SHP77 treated with DMSO at 0.1 percent for 48 hours (cell line): Measurements from ENCODE around the gene FAM219B.
"Not testable (repeated sequence)": the region's sequence is repeated elsewhere in the genome, so short reads cannot be mapped to it uniquely, and the experiment has no call there.

ENCODE experiments used
- DNase-seq: peaks from one replicate; lab custom pipeline; 2025; lab: John Stamatoyannopoulos, UW

The FAM219B gene

DNA sequence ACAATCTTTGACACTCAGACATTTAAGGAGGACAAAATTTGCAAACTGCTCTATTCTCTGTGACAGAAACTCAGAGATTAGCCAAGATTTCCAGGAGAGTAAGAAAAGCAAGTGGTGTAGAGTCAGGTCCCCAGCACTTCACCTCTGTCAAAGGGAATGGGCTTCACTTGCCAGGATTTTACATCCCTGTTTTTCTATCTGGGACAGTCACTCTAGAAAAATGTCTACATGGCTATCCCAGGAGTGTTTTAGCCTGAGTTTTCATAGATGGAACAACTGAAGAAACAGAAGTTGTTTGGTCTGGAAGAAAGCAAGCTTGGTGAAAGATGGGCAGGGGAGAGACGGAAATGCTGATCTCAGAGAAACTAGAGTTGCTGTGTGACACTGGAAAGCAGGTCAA, 3.0 kb downstream of the FAM219B start:
- DNase-seq: no peak

DNA sequence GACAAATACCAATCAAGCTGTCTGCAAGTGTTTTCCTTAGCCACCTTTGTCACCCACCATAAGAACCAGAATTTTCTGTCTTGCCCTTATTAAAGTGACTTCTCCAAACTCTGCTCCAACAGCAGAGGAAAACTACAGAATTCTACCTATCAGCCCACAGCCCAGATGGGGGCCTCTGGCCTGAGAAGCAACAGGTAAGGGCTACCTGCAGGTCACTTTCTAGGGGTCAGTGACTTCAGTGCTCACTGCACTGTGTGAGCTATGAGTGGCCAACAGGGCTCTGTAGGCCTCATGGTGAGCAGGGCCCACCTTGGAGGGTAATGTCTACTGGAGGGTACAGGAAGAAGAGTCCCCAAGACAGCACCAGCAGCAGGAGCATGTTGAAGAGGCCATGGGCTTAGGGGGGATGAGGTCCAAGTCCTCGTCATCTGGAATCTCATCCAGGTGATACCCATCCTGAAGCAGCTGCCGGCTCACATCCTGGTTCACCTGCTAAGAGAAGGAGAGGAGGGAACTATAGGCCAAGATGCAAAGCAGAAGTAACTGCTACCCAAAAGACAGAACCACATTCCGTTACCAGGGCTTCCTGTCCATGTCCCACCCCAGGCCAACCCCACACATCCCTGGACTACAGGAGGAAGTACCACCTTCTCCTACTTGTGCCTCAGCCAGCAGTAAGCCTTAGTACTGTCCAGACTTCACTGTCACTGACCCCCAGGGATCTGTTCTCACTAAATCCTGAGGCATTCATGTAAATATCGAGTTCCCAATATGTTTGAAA, 4.2 kb downstream of the FAM219B start:
- no peak for DNase-seq

DNA sequence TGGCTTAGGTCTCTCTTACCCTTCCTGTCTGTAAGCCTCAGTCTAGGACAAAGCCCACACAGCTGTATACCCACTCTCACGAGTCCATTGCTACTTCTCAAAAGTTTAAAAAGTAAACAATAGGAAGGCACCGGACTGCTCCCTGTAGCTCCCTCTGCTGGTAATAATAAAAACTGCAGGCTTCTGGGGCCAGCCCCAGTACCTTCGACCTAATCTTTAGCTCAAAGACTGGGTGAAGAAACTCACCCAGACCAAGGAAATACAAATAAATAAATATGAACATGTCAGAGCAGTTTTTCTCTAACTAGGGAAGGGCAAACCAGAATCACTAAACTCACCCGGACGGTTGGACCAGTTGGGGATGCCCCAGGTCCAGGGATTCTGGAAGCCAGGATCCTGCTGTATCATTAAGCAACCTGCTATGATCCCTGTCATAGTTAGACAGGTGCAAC, 5.0 kb downstream of the FAM219B start:
- peak; percentile 13 for DNase-seq

DNA sequence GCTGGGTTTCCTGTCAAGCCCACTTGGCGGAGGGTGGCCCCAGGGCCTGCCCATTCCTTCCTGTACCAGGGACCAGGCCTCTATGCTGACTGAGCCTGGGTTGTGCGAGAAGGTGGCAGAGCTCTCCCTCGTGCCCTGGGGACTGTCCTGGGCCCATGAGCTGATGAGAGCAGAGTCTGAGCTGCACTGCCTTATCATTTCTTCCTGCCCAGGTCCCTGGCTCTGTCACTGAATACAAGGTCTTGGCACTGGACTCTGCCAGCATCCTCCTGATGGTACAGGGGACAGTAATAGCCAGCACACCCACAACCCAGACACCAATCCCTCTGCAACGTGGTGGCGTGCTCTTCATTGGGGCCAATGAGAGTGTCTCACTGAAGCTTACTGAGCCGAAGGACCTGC, 9.3 kb downstream of the FAM219B start:
- no peak for DNase-seq

DNA sequence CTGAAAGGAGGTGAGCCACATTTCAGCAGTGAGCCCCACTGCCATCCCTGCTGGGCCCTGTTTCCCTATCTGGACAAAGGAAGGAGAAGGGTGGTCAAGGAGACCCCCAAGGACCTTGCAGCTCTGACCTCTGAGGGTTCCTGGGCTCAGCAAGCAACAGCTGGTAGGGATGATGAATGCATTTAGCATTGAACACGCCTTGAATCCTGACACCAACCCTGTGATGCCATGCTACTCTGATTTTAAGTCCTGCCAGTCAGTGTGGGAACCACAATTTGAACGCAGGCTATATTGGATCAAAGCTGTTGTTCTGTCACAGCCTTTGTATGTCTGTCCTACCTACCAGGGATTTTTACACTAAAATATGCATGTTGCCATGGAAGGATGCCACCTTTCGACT, 10.3 kb downstream of the FAM219B start:
- DNase-seq: no peak

DNA sequence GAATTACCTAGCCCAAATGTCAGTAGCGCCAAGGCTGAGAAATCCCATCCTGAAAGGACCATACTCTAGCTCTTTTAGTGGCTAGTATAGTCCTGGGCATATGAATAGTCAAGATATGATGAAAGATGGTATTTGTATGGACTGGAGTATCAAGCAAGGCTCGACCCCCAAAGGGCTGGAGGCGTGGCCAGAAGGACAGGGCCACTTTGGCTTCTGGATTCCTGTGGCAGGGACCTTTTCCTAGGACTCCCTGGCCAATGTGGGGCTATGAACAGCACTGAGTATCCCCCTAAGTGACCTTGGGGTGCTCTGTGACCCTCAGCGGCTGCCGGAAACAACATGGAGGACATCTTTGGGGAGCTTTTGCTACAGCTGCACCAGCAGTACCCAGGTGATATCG, 10.8 kb downstream of the FAM219B start:
- DNase-seq: no peak

DNA sequence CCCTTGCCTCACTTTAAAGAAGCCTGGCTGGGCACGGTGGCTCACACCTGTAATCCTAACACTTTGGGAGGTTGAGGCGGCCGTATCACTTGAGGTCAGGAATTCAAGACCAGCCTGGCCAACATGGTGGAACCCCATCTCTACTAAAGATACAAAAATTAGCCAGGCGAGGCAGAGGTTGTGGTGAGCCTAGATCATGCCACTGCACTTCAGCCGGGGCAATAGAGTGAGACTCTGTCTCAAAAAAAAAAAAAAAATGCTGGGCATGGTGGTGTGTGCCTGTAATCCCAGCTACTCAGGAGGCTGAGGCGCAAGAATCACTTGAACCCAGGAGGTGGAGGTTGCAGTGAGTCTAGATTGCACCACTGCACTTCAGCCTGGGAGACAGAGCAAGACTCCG, 12.3 kb downstream of the FAM219B start:
- not testable (repeated sequence) for DNase-seq

DNA sequence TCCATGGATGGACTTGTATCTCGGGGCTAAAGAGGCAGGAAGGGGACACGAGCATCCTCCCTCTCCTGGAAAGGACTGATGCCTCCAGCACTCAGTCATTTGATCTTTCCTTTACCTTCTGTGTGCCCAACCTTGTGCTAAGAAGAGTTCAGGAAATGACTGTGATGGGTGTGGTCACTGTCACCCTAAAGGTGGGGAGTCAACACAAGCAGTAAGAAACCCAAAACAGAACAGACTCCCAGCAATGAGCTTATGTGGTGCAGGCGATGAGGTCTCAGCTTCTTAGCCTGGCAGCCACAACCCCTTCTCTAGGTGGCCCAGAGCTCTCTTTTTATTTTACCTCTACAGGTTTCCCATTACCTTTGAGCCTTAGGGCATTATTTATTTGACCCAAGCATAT, 13.0 kb downstream of the FAM219B start:
- no peak for DNase-seq

DNA sequence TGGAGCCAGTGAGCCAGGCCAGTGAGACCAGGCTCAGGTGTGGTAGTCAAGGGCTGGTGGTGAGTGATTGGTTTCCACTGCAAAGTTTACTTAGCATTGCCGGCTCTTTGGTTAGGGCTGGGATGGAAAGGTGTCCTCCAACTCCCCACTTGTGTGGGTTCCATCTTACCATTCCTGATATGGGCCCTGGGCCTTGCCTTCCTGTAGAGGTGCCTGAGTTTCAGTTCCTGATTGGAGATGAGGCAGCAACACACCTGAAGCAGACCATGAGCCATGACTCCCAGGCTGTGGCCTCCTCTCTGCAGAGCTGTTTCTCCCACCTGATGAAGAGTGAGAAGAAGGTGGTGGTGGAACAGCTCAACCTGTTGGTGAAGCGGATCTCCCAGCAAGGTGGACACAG, 13.7 kb downstream of the FAM219B start:
- no peak for DNase-seq

DNA sequence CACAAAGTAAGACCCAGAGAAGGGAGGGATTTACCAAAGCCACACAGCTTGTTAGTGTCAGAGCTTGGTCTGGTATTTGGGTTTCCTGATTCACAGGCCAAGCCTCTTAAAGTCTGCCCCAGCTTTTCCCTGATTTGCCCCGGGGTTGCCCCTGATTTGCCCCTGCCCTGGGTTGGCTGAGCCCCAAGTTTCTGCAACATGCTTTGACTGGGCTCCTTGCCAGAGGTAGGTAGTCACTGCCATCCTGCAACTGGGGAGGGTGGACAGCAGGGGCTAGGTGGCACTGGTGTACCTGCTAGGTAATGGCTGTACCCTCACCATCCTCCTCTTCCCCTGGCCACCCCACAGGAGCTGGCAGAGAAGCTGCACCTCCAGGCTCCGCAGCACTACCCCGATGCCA, 14.3 kb downstream of the FAM219B start:
- DNase-seq: no peak

DNA sequence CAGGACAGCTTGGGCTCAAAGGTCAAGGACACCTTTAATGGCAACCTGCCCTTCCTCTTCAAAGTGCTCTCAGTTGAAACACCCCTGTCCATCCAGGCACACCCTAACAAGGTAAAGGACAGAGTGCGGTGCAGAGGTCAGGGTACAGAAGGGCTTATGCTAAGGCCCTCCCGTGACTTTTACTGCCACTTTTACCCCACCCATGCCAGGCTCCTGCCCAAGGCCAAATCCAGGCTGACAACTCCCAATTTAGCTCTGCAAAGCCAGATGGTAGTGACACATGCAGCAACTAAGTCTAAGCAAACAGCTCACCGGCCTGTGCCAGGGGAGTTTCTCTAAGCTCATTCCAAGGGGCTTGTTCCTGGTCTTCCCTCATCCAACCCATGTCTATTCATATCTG, 15.2 kb downstream of the FAM219B start:
- no peak for DNase-seq

DNA sequence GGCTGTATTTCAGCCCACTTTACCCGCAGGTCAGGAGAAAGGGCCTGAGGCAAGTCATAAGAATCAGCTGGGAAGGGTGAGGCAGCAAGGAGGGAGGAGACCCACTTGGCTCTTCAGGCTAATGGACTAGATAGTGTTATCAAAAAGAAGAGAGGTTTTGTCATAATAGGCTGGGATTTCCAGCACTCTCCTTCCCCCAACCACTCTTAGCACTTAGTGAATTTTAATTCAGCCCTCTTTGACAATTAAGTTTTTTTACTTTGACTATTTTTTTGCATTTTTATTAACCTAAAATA, 16.0 kb downstream of the FAM219B start:
- DNase-seq: no peak

DNA sequence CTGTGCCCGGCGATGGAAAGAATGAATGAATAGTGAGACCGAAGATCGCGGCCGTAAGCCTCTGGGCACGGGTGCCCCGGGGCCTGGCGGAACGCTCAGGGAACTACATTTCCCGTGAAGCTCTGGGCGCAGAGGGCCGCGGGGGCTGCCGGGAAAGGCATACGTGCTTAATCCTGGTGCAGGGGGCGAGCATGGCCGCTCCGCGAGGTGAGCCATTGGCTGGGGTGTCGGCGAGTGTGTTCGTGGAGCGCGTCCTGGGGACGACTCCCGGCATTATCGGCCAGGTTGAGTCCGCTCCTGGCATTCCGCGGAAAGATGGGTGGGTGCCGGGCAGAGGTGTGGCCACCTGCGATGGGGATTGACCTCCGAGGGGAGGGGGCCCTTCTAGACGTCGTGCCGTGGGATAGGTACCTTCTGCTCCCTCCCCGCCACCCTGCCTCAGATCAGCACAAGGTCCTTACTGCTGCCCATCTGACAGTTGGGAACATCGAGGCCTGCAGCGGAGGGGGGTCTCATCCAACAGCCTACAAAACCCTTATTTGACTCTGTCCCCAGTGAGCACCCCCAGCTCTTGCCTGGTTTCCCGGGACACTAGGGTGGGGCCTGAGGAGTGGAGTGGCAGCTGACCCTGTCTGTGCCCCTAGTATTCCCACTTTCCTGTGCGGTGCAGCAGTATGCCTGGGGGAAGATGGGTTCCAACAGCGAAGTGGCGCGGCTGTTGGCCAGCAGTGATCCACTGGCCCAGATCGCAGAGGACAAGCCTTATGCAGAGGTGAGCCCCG, 16.6 kb downstream of the FAM219B start, which contains the start of gene MPI:
TSS of gene MPI (plus strand) at position 160 of the 782 bp plus-strand sequence. CDS start at position 192, 32 bp downstream.
- peak; percentile 59 for DNase-seq

DNA sequence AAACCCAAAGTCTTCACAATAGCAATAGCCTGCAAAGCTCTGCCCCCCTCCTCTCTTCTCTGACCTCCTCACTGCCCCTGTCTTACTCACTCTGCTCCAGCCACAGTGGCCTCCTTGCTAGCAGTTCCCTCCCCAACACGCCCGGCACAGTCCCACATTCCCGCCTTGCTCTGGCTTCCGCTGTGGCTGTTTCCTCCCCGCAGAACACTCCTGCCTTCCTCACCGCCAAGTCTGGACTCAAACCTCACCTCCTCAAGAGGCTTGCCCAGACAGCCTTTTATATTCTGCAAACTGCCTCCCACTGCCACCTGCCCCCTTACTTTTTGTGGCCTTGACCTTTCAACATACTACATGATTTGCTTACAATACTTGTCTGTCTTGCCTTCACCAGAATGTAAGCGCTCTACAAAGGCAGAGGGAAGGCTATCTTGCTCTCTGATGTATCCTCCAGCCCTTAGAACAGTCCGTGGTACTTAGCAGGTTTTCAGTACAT, 17.2 kb downstream of the FAM219B start:
- DNase-seq: peak; percentile 59

DNA sequence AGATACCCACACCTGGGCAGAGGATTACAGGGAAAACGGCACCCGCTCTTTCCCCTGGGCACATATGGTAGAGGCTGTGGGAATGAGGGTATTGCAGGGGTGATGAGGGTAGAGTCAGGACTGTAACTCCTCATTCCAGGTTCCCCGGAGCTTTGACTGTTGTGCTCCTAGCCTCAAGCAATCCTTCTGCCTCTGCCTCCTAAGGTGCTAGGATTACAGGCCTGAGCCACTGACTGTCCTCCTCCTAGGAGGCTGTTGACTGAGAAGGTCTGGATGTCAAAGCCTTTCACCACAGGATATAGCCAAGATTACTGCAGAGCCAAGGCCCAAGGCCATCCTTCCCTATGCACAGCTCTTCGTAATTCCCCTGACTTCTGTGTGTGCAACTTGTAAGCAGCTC, 17.9 kb downstream of the FAM219B start:
- no peak for DNase-seq

DNA sequence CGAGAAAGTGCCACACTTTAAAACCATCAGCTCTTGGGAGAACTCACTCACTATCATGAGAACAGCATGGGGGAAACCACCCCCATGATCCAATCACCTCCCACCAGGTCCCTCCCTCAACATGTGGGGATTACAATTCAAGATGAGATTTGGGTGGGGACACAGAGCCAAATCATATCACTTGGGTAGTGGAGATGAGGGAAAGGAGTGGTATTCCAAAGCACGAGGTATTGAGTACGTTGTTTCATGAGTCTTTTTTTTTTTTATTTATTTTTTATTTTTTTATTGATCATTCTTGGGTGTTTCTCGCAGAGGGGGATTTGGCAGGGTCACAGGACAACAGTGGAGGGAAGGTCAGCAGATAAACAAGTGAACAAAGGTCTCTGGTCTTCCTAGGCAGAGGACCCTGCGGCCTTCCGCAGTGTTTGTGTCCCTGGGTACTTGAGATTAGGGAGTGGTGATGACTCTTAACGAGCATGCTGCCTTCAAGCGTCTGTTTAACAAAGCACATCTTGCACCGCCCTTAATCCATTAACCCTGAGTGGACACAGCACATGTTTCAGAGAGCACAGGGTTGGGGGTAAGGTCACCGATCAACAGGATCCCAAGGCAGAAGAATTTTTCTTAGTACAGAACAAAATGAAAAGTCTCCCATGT, 19.0 kb downstream of the FAM219B start:
- DNase-seq: not testable (repeated sequence)

DNA sequence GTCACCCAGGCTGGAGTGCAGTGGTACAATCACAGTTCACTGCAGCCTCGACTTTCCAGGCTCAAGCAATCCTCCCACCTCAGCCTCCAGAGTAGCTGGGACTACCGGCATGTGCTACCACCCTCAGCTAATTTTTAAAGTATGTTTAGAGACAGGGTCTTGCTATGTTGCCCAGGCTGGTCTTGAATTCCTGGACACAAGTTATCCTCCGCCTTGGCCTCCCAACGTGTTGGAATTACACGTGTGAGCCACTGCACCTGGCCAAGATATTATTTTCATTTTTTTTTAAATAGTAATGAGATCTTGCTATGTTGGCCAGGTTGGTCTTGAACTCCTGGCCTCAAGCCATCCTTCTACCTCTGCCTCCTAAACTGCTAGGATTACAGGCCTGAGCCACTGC, 21.2 kb downstream of the FAM219B start:
- no peak for DNase-seq

DNA sequence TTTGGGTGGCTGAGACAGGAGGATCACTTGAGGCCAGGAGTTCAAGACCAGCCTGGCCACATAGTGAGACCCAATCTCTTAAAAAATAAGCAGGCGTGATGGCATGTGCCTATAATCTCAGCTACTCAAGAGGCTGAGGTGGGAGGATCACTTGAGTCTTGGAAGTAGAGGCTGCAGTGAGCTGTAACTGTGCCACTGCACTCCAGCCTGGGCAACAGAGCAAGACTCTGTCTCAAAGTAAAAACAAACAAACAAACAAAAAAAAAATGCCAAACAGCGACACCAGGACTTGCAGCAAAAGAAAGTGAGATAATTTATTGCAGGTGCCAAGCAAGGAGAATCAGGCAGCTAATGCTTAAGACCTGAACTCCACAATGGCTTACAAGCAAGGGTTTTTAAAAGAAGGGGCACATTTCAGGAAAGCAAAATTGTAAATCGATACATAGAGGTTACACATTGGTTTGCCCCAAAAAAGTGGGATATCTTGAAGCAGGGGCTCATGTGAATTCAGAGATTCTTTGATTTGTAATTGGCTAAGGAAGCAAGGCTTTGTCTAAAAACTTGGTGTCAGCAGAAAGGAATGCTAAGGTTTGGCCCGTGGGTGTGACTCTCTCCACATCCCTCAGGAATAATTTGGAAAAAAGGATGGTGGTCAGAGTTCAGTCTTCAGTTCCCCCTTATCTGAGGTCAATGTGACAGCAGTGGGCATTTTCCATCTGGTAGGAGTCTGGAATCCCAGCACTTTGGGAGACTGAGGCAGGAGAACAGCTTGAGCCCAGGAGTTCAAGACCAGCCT, 22.0 kb downstream of the FAM219B start:
- no peak for DNase-seq

DNA sequence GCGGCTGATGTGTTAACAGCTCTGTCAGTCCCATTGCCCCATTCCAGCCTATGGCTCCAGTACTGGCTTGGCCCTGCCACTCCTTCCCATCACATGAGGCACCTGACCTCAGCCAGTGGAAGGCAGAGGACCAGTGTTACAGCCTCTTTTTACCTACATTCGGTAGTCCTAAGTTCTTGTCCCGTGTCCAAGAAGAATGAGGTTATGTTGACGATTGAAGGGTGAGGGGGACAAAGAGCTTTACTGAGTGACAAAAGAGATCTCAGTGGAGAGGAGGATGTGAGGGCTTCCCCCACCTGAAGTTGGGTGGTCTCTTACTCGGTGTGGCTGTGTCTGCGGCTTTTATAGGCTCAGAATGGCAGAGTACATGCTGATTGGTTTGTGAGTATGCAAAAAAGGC, 24.1 kb downstream of the FAM219B start:
- DNase-seq: no peak

DNA sequence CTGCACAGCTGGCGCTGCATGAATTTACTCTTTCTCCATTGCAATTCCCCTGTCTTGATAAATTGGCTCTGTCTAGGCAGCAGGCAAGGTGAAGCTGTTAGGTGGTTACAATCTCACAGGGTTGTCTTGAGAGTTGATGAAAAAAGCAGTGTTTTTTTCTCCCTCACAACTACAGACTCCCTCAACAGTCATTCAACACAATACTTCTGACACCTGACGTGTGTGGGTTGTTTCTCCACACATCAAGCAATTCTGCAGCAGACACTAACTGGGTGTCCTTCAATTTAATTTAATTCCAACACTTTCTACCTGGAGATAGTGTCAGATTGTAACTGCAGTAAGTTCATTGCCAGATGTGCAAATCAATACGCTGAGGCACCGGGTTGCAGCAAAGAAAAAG, 28.4 kb downstream of the FAM219B start:
- no peak for DNase-seq

DNA sequence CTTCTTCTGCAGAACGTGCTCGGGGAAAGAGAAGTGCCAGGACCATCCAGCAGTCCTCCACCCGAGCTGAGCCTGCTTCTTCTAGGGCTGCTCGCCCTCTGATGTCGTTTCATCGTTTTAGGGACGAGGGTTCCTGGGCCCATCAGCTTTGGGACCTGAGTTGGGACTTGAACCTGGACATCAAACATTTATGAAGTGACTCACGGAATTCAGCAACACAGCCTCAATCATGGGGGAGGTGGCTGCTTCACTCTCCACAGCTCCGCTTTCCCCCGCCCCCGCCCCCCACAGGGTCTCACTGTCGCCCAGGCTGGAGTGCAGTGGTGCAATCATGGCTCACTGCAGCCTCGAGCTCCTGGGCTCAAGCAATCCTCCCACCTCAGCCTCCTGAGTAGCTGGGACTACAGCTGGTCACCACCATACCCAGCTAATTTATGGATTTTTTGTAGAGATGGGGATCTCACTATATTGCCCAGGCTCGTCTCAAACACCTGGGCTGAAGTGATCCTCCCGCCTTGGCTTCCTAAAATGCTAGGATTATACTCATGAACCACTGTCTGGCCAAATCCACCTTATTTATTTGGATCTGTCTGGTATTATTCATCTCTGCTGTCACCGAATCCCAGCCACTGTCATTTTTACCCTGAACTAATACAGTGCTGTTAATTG, 32.8 kb downstream of the FAM219B start:
- DNase-seq: no peak
